Panc1 (cell line): ENCODE results near the gene TNRC6A. TPM values are rescaled to one million over a fixed set of nuclear protein-coding genes. Genes with fewer than 3 reads are reported as not detected.

Experiments
- ATAC-seq: fragments of 200-7000 bp; cut with Tn5 transposase; 2 replicates; pipeline ENCODE4 v1.9.1; 2020; ENCODE audit warnings: mild to moderate bottlenecking, moderate library complexity
- BruUV-seq: library from RNA; stranded (reverse); fragments of 400-500 nt; replicated peaks from 2 replicates; lab custom pipeline; 2021; lab: Mats Ljungman, UMichigan
- CTCF ChIA-PET: fragments of 300-600 bp; sonication (Branson Sonifier 250); formaldehyde crosslinking; loops from one replicate; lab custom pipeline; 2022; ENCODE audit warnings: antibody characterized with exemption; lab: Charles Lee
- POLR2A ChIA-PET: fragments of 300-600 bp; sonication (Branson Sonifier 250); formaldehyde crosslinking; loops from one replicate; lab custom pipeline; 2022; ENCODE audit warnings: antibody characterized with exemption; lab: Charles Lee
- DNase-seq: peaks from one replicate; pipeline ENCODE4 v3.0.0-alpha.2; 2010; ENCODE audit warnings: low read depth, low spot score
- H3K27ac ChIP-seq: 2 replicates; pipeline ENCODE4 v1.5.1; 2011; ENCODE audit warnings: mild to moderate bottlenecking, low read length, inconsistent platforms
- H3K27me3 ChIP-seq: fragments of 200-500 bp; sonication (Bioruptor generic); 2 replicates; pipeline ENCODE4 v1.6.0; 2014; ENCODE audit warnings: low read length, inconsistent platforms; ENCODE audit not compliant: control insufficient read depth, insufficient read depth
- H3K36me3 ChIP-seq: fragments of 200-500 bp; sonication (Bioruptor generic); 2 replicates; pipeline ENCODE4 v1.5.1; 2014; ENCODE audit warnings: inconsistent platforms, mild to moderate bottlenecking, low read length, moderate library complexity; ENCODE audit not compliant: control insufficient read depth, insufficient read depth
- H3K4me1 ChIP-seq: 2 replicates; pipeline ENCODE4 v1.5.1; 2011; ENCODE audit warnings: inconsistent platforms, mild to moderate bottlenecking, low read length, moderate library complexity; ENCODE audit not compliant: control insufficient read depth, insufficient read depth
- H3K4me3 ChIP-seq, 2 experiments: 2 replicates each; pipeline ENCODE4 v1.5.1; 2011 to 2012; ENCODE audit warnings: low read depth in 2 of 2, low read length in 2 of 2, mild to moderate bottlenecking in 2 of 2, inconsistent platforms in 1 of 2, moderate library complexity in 1 of 2
- H3K9me3 ChIP-seq: fragments of 200-500 bp; sonication (Bioruptor generic); 2 replicates; pipeline ENCODE4 v1.5.1; 2014; ENCODE audit warnings: low read depth, mild to moderate bottlenecking, inconsistent platforms, low read length, moderate library complexity; ENCODE audit not compliant: control insufficient read depth, insufficient read depth
- POLR2AphosphoS5 ChIP-seq: IDR thresholded peaks from 2 replicates; pipeline ENCODE4 v1.6.1; 2012; ENCODE audit warnings: mild to moderate bottlenecking, low read depth, low read length, moderate library complexity
- SIN3A ChIP-seq: IDR thresholded peaks from 2 replicates; pipeline ENCODE4 v1.6.1; 2012; ENCODE audit warnings: low read depth, mild to moderate bottlenecking, low read length, moderate library complexity, borderline replicate concordance; ENCODE audit not compliant: insufficient read depth
- TCF7L2 ChIP-seq: IDR thresholded peaks from 2 replicates; pipeline ENCODE4 v1.6.1; 2011; ENCODE audit warnings: mild to moderate bottlenecking, low read depth, low read length, inconsistent platforms
- in situ Hi-C: cut with HindIII; loops from 2 replicates; pipeline ENCODE4 v1.10.0; 2016; ENCODE audit warnings: low sequenced_read_pairs, low pct_unique_long_range_greater_than_20kb
- intact Hi-C: fragments of 100-400 bp; cut with micrococcal nuclease; formaldehyde crosslinking; loops from one replicate; pipeline ENCODE4 v1.10.0; 2022; ENCODE audit not compliant: unreplicated experiment
- total RNA-seq: library from RNA; stranded (reverse); gene quantifications from one replicate; pipeline ENCODE4 v1.2.1, GENCODE V29; 2021; ENCODE audit not compliant: unreplicated experiment
- TF ChIP-seq, protein P1 (sequence below): fragments of 450-650 bp; IDR thresholded peaks from 2 replicates; pipeline ENCODE4 v1.5.1; 2017; ENCODE audit warnings: mild to moderate bottlenecking
- TF ChIP-seq, protein P2 (sequence below), 2 experiments: IDR thresholded peaks; 2 replicates each; pipeline ENCODE4 v1.6.1; 2011 to 2012; ENCODE audit warnings: low read depth in 2 of 2, control low read depth in 1 of 2, low read length in 1 of 2, mild to moderate bottlenecking in 1 of 2, moderate library complexity in 1 of 2; ENCODE audit not compliant: insufficient read depth in 1 of 2

Gene TNRC6A
- total RNA-seq, 1 experiment from 2014 or later, result 53.6 TPM

DNA sequence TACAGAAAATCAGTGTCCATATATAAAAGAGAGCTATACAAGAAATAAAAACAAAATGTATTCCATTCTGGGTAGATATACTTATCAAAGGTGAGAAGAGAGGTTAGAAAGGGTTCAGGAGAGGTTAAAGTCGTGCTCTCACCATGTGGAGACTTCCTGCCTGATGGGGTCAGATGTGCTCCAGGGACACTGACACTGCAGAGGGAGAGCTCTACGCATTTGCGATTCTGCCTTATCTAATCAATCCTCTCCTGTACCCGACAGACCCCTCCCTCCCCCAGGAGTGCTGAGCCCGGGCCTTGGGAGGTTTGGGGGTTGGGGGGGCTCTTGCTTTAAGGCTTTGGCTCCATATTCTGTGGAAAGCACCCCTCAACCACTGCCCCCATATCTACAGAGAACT, 99.7 kb downstream of the TNRC6A start:
- Histone ChIP-seq H3K4me3 (no peak overlapping the region), H3K36me3 (peaks cover 16% of the 10 kb centered on the region), H3K9me3 (no peaks in the 10 kb centered on the region), H3K4me1 (no peaks in the 10 kb centered on the region), H3K27ac (no peak overlapping the region), H3K27me3 (no peaks in the 10 kb centered on the region)
- TF ChIP-seq, protein P1, sequence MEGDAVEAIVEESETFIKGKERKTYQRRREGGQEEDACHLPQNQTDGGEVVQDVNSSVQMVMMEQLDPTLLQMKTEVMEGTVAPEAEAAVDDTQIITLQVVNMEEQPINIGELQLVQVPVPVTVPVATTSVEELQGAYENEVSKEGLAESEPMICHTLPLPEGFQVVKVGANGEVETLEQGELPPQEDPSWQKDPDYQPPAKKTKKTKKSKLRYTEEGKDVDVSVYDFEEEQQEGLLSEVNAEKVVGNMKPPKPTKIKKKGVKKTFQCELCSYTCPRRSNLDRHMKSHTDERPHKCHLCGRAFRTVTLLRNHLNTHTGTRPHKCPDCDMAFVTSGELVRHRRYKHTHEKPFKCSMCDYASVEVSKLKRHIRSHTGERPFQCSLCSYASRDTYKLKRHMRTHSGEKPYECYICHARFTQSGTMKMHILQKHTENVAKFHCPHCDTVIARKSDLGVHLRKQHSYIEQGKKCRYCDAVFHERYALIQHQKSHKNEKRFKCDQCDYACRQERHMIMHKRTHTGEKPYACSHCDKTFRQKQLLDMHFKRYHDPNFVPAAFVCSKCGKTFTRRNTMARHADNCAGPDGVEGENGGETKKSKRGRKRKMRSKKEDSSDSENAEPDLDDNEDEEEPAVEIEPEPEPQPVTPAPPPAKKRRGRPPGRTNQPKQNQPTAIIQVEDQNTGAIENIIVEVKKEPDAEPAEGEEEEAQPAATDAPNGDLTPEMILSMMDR, result no peak
- TF ChIP-seq SIN3A (no peak), POLR2AphosphoS5 (no peak; the same call in 1 of the 2 replicates)
- ATAC-seq (no peak), DNase-seq (no peak)
- in situ Hi-C loops, result no loop called here
- CTCF ChIA-PET, result no interaction called here
- no TSS peak for BruUV-seq
- POLR2A ChIA-PET, result no interaction called here
- intact Hi-C loops, result no loop called here

DNA sequence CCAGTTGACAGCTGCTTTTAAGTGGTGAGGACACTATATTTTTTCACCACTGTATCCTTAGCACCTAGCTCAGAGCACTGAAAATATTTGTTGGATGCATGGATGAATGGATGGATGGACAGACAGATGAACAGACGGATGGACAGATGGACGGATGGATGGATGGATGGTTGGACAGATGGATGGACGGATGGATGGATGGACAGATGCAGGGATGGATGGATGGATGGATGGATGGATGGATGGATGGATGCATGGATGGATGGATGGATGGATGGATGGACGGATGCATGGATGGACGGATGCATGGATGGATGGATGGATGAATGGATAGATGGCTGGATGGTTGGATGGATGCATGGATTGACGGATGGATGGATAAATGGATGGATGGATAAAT, 103.9 kb downstream of the TNRC6A start:
- Histone ChIP-seq H3K4me1 (no peaks in the 10 kb centered on the region), H3K27ac (no peak overlapping the region), H3K4me3 (no peak overlapping the region), H3K27me3 (no peaks in the 10 kb centered on the region), H3K9me3 (no peaks in the 10 kb centered on the region), H3K36me3 (no peaks in the 10 kb centered on the region; the same call in 1 of the 2 replicates)
- no peak for ATAC-seq
- no peak for DNase-seq
- ChIA-PET POLR2A (interaction anchor here (0.7 kb wide), 1 partner anchor 48 kb away, joined by 3 read pairs; no protein-coding TSS in a partner anchor), CTCF (no interaction called here)
- in situ Hi-C loops, result no loop called here
- intact Hi-C loops, result no loop called here
- no TSS peak for BruUV-seq
- TF ChIP-seq TCF7L2, result no peak
- TF ChIP-seq POLR2AphosphoS5, result no peak
- no peak for TF ChIP-seq SIN3A
- TF ChIP-seq, protein P2, sequence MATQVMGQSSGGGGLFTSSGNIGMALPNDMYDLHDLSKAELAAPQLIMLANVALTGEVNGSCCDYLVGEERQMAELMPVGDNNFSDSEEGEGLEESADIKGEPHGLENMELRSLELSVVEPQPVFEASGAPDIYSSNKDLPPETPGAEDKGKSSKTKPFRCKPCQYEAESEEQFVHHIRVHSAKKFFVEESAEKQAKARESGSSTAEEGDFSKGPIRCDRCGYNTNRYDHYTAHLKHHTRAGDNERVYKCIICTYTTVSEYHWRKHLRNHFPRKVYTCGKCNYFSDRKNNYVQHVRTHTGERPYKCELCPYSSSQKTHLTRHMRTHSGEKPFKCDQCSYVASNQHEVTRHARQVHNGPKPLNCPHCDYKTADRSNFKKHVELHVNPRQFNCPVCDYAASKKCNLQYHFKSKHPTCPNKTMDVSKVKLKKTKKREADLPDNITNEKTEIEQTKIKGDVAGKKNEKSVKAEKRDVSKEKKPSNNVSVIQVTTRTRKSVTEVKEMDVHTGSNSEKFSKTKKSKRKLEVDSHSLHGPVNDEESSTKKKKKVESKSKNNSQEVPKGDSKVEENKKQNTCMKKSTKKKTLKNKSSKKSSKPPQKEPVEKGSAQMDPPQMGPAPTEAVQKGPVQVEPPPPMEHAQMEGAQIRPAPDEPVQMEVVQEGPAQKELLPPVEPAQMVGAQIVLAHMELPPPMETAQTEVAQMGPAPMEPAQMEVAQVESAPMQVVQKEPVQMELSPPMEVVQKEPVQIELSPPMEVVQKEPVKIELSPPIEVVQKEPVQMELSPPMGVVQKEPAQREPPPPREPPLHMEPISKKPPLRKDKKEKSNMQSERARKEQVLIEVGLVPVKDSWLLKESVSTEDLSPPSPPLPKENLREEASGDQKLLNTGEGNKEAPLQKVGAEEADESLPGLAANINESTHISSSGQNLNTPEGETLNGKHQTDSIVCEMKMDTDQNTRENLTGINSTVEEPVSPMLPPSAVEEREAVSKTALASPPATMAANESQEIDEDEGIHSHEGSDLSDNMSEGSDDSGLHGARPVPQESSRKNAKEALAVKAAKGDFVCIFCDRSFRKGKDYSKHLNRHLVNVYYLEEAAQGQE (IDR thresholded peaks at IDR 0.05; ENCODE audit: insufficient read depth in 1 of 2, low read depth in 2 of 2, low read length in 1 of 2), result no peak
- TF ChIP-seq, protein P1, result no peak
